DND-41 (cell line): Measurements from ENCODE around the gene PTPRD.

ENCODE experiments used
- CTCF ChIP-seq: IDR thresholded peaks from 2 replicates; pipeline ENCODE4 v1.5.1; 2012; ENCODE audit warnings: borderline replicate concordance, low read length, moderate library complexity, mild to moderate bottlenecking; ENCODE audit not compliant: poor library complexity, severe bottlenecking; ENCODE audit errors: extremely low read depth
- EZH2 ChIP-seq: IDR thresholded peaks from 3 replicates; pipeline ENCODE4 v1.6.1; 2012; ENCODE audit warnings: borderline replicate concordance, low read depth, mild to moderate bottlenecking, moderate library complexity, low read length, inconsistent platforms; ENCODE audit not compliant: severe bottlenecking

- TF ChIP-seq CTCF: no peak
- no peak for TF ChIP-seq EZH2
These were observed 1887.2 kb downstream of the PTPRD start for GRCh38 chr9:8725635-8726034.
